Activated B cell treated with CpG ODN at 0.5 μM for 24 hours (primary cell): ENCODE data around the gene NDST1. TPM values are rescaled to one million over a fixed set of nuclear protein-coding genes. Genes with fewer than 3 reads are reported as not detected.

Experiments
- ATAC-seq: fragments of 200-7000 bp; cut with Tn5 transposase; one replicate; pipeline ENCODE4 v1.10.0; 2021; ENCODE audit warnings: low read depth, mild to moderate bottlenecking, moderate library complexity
- CTCF ChIA-PET: fragments of 350-600 bp; sonication (Branson Sonifier 250); formaldehyde crosslinking; loops from one replicate; lab custom pipeline; 2021; ENCODE audit warnings: antibody characterized with exemption; lab: Charles Lee
- POLR2A ChIA-PET: fragments of 350-600 bp; sonication (Branson Sonifier 250); formaldehyde crosslinking; loops from one replicate; lab custom pipeline; 2021; ENCODE audit warnings: antibody characterized with exemption; lab: Charles Lee
- DNase-seq: peaks from one replicate; pipeline ENCODE4 v3.0.0; 2022
- H3K27ac Mint-ChIP-seq: one replicate; pipeline ENCODE4 v1.8.0; 2020; ENCODE audit warnings: mixed read lengths
- H3K27me3 Mint-ChIP-seq: one replicate; pipeline ENCODE4 v1.8.0; 2021; ENCODE audit warnings: mixed read lengths
- H3K36me3 Mint-ChIP-seq: one replicate; pipeline ENCODE4 v1.8.0; 2021; ENCODE audit warnings: low read depth, mixed read lengths
- H3K4me1 Mint-ChIP-seq: one replicate; pipeline ENCODE4 v1.8.0; 2021; ENCODE audit warnings: mixed read lengths
- H3K4me3 Mint-ChIP-seq: one replicate; pipeline ENCODE4 v1.8.0; 2020; ENCODE audit warnings: mild to moderate bottlenecking, mixed read lengths
- H3K9me3 Mint-ChIP-seq: one replicate; pipeline ENCODE4 v1.8.0; 2020; ENCODE audit warnings: mixed read lengths
- CTCF ChIP-seq: fragments of 200-600 bp; IDR thresholded peaks from one replicate; pipeline ENCODE4 v1.8.0; 2022; ENCODE audit warnings: antibody characterized with exemption, mild to moderate bottlenecking
- intact Hi-C: fragments of 100-400 bp; cut with micrococcal nuclease; formaldehyde crosslinking; loops from one replicate; pipeline ENCODE4 v1.15.1; 2024
- total RNA-seq: library from RNA; stranded (reverse); gene quantifications from 2 replicates; pipeline ENCODE4 v1.2.3, GENCODE V29; 2022

The NDST1 gene
- total RNA-seq, 1 donor from 2014 or later, result 8.1 TPM

- DNase-seq (no peak), ATAC-seq (no peak)
- ChIA-PET POLR2A (interaction anchor here (0.6 kb wide), 1 partner anchor 13 kb away, joined by 3 read pairs; no protein-coding TSS in a partner anchor), CTCF (no interaction called here)
- Mint-ChIP-seq H3K4me1 (peaks cover 1% of the 10 kb centered on the region), H3K9me3 (no peaks in the 10 kb centered on the region), H3K36me3 (no peaks in the 10 kb centered on the region), H3K27ac (no peak overlapping the region), H3K4me3 (no peak overlapping the region), H3K27me3 (no peaks in the 10 kb centered on the region)
- TF ChIP-seq CTCF, result no peak
- intact Hi-C loops, result no loop called here
These were observed 328 bp downstream of the NDST1 start for GRCh38 chr5:150508277-150508640.

- H3K27me3 Mint-ChIP-seq, result no peaks in the 10 kb centered on the region
- TF ChIP-seq CTCF, result no peak
- H3K27ac Mint-ChIP-seq, result no peak overlapping the region
- H3K36me3 Mint-ChIP-seq, result no peaks in the 10 kb centered on the region
- DNase-seq (no peak), ATAC-seq (no peak)
- ChIA-PET POLR2A (no interaction called here), CTCF (no interaction called here)
- H3K4me3 Mint-ChIP-seq, result no peak overlapping the region
- no peaks in the 10 kb centered on the region for H3K9me3 Mint-ChIP-seq
- intact Hi-C loops, result no loop called here
- peaks cover 1% of the 10 kb centered on the region for H3K4me1 Mint-ChIP-seq
These were observed 897 bp downstream of the NDST1 start for GRCh38 chr5:150508828-150509227.

- H3K36me3 Mint-ChIP-seq, result no peaks in the 10 kb centered on the region
- no peaks in the 10 kb centered on the region for H3K9me3 Mint-ChIP-seq
- no peak overlapping the region for H3K27ac Mint-ChIP-seq
- H3K4me3 Mint-ChIP-seq, result no peak overlapping the region
- DNase-seq, result no peak
- no peak for TF ChIP-seq CTCF
- ATAC-seq, result no peak
- POLR2A ChIA-PET, result no interaction called here
- CTCF ChIA-PET, result no interaction called here
- peaks cover 1% of the 10 kb centered on the region for H3K4me1 Mint-ChIP-seq
- intact Hi-C loops, result no loop called here
- no peaks in the 10 kb centered on the region for H3K27me3 Mint-ChIP-seq
These were observed 2.1 kb downstream of the NDST1 start for GRCh38 chr5:150509992-150510391.

GRCh38 chr5:150510460-150511263 is 2.7 kb downstream of the NDST1 start:
- POLR2A ChIA-PET, result interaction anchor here (0.5 to 1.2 kb wide), 2 partner anchors 16 to 61 kb away, joined by 4 to 7 read pairs; partner anchors contain the start of gene RPS14
- no peak for TF ChIP-seq CTCF
- DNase-seq (no peak), ATAC-seq (no peak)
- CTCF ChIA-PET, result no interaction called here
- H3K4me1 Mint-ChIP-seq, result peaks cover 1% of the 10 kb centered on the region
- no peak overlapping the region for H3K4me3 Mint-ChIP-seq
- H3K9me3 Mint-ChIP-seq, result no peaks in the 10 kb centered on the region
- H3K27me3 Mint-ChIP-seq, result no peaks in the 10 kb centered on the region
- H3K27ac Mint-ChIP-seq, result no peak overlapping the region
- intact Hi-C loops, result no loop called here
- H3K36me3 Mint-ChIP-seq, result no peaks in the 10 kb centered on the region

GRCh38 chr5:150511578-150512367 is 3.8 kb downstream of the NDST1 start:
- CTCF ChIA-PET, result interaction anchor here (0.7 kb wide), 1 partner anchor 296 kb away, joined by 4 read pairs; no protein-coding TSS in a partner anchor

More at GRCh38 chr5:150511578-150512367, 3.8 kb downstream of the NDST1 start:
- no peak for TF ChIP-seq CTCF
- no peaks in the 10 kb centered on the region for H3K27me3 Mint-ChIP-seq
- POLR2A ChIA-PET, result interaction anchor here (0.6 to 1.2 kb wide), 2 partner anchors 25 to 62 kb away, joined by 3 to 4 read pairs; partner anchors contain the start of gene RPS14
- H3K4me1 Mint-ChIP-seq, result peaks cover 1% of the 10 kb centered on the region
- no peaks in the 10 kb centered on the region for H3K36me3 Mint-ChIP-seq
- ATAC-seq (no peak), DNase-seq (no peak)
- no peak overlapping the region for H3K4me3 Mint-ChIP-seq
- no peaks in the 10 kb centered on the region for H3K9me3 Mint-ChIP-seq
- intact Hi-C loops, result no loop called here
- no peak overlapping the region for H3K27ac Mint-ChIP-seq
